MCF 10A (cell line): ENCODE data around the gene ZBTB21. TPM values are rescaled to one million over a fixed set of nuclear protein-coding genes. Genes with fewer than 3 reads are reported as not detected.
A peak's percentile ranks its signal among the peaks of the same experiment; 100 is the strongest.

Source experiments
- BruUV-seq: library from RNA; stranded (reverse); fragments of 400-500 nt; replicated peaks from 2 replicates; lab custom pipeline; 2021; lab: Mats Ljungman, UMichigan
- CTCF ChIA-PET: fragments of 300-600 bp; sonication (Branson Sonifier 250); formaldehyde crosslinking; extraction: SDS; loops from one replicate; lab custom pipeline; 2021; ENCODE audit warnings: antibody characterized with exemption, inconsistent platforms; lab: Yijun Ruan, JAX
- POLR2A ChIA-PET: fragments of 300-600, 350-650 bp; sonication (Branson Sonifier 250); formaldehyde crosslinking; extraction: SDS; loops from one replicate; lab custom pipeline; 2020; ENCODE audit warnings: antibody characterized with exemption, inconsistent platforms; lab: Yijun Ruan, JAX
- DNase-seq: peaks from one replicate; pipeline ENCODE4 v3.0.0-alpha.2; 2018; ENCODE audit not compliant: unreplicated experiment
- H3K27ac Mint-ChIP-seq: one replicate; pipeline ENCODE4 v1.8.0; 2022; ENCODE audit warnings: mild to moderate bottlenecking, low read depth, mixed read lengths; ENCODE audit not compliant: unreplicated experiment
- H3K27me3 Mint-ChIP-seq: one replicate; pipeline ENCODE4 v1.8.0; 2022; ENCODE audit warnings: mixed read lengths; ENCODE audit not compliant: insufficient read depth, unreplicated experiment
- H3K36me3 Mint-ChIP-seq: one replicate; pipeline ENCODE4 v1.8.0; 2022; ENCODE audit warnings: mild to moderate bottlenecking, moderate library complexity, mixed read lengths; ENCODE audit not compliant: insufficient read depth, unreplicated experiment
- H3K4me1 Mint-ChIP-seq: one replicate; pipeline ENCODE4 v1.8.0; 2022; ENCODE audit warnings: mixed read lengths; ENCODE audit not compliant: insufficient read depth, unreplicated experiment
- H3K4me3 Mint-ChIP-seq: one replicate; pipeline ENCODE4 v1.8.0; 2022; ENCODE audit warnings: mild to moderate bottlenecking, moderate library complexity, mixed read lengths; ENCODE audit not compliant: unreplicated experiment
- H3K9me3 Mint-ChIP-seq: one replicate; pipeline ENCODE4 v1.8.0; 2022; ENCODE audit warnings: mixed read lengths; ENCODE audit not compliant: unreplicated experiment
- intact Hi-C: fragments of 100-400 bp; cut with micrococcal nuclease; formaldehyde crosslinking; loops from 2 replicates; pipeline ENCODE4 v1.14.1; 2022
- total RNA-seq: library from RNA; stranded (reverse); gene quantifications from 2 replicates; pipeline ENCODE4 v1.2.3, GENCODE V29; 2022
- TF ChIP-seq, protein P1 (sequence below): fragments of 200-600 bp; IDR thresholded peaks from one replicate; pipeline ENCODE4 v1.8.0; 2022; ENCODE audit warnings: antibody characterized with exemption, mild to moderate bottlenecking; ENCODE audit not compliant: unreplicated experiment

The ZBTB21 gene
- total RNA-seq, 1 experiment from 2014 or later = 27.3 TPM

DNA sequence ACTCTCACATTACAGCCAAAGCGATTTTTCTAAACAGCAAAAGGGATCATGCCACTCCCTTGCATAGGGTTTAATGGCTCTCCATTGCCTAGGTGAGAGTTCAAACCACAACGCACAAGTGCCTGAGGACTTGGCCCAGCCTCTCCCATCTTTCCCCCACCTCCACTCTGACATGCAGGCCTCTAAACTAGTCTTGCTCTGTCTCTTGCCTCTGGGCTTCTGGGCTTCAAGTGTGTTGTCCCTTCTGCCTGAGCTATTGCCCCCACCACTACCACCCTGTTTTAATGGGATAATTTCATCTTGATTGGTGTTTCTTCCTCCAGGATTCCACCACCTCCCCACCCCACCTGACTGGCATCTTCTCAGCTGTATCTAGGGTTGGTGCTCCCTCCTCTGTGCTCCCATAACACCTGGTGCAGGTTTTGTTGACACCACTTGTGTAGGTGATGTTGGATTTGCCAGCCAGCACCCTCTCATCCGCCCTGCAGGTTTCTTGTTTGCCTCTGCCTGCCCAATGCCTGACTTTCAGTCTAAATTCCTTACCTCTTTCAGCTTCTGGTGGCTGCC lies 2.7 kb upstream of the ZBTB21 start:
- peak overlapping the region; percentile 56 for H3K4me3 Mint-ChIP-seq
- no peaks in the 10 kb centered on the region for H3K27me3 Mint-ChIP-seq
- H3K36me3 Mint-ChIP-seq = no peaks in the 10 kb centered on the region
- BruUV-seq = no TSS peak
- TF ChIP-seq, protein P1, sequence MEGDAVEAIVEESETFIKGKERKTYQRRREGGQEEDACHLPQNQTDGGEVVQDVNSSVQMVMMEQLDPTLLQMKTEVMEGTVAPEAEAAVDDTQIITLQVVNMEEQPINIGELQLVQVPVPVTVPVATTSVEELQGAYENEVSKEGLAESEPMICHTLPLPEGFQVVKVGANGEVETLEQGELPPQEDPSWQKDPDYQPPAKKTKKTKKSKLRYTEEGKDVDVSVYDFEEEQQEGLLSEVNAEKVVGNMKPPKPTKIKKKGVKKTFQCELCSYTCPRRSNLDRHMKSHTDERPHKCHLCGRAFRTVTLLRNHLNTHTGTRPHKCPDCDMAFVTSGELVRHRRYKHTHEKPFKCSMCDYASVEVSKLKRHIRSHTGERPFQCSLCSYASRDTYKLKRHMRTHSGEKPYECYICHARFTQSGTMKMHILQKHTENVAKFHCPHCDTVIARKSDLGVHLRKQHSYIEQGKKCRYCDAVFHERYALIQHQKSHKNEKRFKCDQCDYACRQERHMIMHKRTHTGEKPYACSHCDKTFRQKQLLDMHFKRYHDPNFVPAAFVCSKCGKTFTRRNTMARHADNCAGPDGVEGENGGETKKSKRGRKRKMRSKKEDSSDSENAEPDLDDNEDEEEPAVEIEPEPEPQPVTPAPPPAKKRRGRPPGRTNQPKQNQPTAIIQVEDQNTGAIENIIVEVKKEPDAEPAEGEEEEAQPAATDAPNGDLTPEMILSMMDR = no peak
- H3K4me1 Mint-ChIP-seq = peaks cover 11% of the 10 kb centered on the region
- intact Hi-C loops = loop anchor here (5.0 kb wide), 1 partner anchor 136 kb away; the partner anchor contains the start of gene PRDM15
- DNase-seq = no peak
- no peak overlapping the region for H3K27ac Mint-ChIP-seq
- CTCF ChIA-PET = interaction anchor here (0.5 to 1.4 kb wide), 4 partner anchors 16 to 560 kb away, joined by 4 to 5 read pairs (median 4); no protein-coding TSS in a partner anchor
- H3K9me3 Mint-ChIP-seq = peaks cover 8% of the 10 kb centered on the region
- POLR2A ChIA-PET = no interaction called here

DNA sequence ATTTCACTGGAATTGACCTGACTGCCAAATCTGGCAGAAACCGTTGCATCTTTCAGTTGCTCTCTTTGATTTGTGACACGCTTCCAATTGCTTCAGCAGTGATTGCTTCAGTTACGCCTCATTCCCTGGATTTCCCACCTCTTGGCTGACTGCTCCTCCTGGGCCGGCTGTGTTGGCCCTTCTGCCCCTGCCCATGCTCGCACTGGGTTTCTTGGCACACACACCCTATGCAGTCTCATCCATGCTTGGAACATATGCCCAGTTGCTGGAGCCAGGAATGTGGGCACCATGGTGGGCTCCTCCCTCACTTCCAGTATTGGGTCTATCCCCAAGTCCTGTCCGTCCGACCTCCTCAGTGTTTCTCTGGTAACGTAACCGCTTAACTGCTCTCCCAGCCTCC lies 2.2 kb upstream of the ZBTB21 start:
- H3K4me1 Mint-ChIP-seq = peaks cover 15% of the 10 kb centered on the region
- no peak for DNase-seq
- TF ChIP-seq, protein P1 = no peak
- no peaks in the 10 kb centered on the region for H3K27me3 Mint-ChIP-seq
- no peak overlapping the region for H3K27ac Mint-ChIP-seq
- H3K9me3 Mint-ChIP-seq = peaks cover 8% of the 10 kb centered on the region
- CTCF ChIA-PET = interaction anchor here (0.5 to 1.4 kb wide), 5 partner anchors 16 to 560 kb away, joined by 4 to 5 read pairs (median 5); no protein-coding TSS in a partner anchor
- POLR2A ChIA-PET = interaction anchor here (1.6 kb wide), 1 partner anchor 27 kb away, joined by 3 read pairs; no protein-coding TSS in a partner anchor
- peak overlapping the region; percentile 56 for H3K4me3 Mint-ChIP-seq
- intact Hi-C loops = loop anchor here (5.0 kb wide), 1 partner anchor 135 kb away; the partner anchor contains the start of gene PRDM15
- no TSS peak for BruUV-seq
- no peaks in the 10 kb centered on the region for H3K36me3 Mint-ChIP-seq

DNA sequence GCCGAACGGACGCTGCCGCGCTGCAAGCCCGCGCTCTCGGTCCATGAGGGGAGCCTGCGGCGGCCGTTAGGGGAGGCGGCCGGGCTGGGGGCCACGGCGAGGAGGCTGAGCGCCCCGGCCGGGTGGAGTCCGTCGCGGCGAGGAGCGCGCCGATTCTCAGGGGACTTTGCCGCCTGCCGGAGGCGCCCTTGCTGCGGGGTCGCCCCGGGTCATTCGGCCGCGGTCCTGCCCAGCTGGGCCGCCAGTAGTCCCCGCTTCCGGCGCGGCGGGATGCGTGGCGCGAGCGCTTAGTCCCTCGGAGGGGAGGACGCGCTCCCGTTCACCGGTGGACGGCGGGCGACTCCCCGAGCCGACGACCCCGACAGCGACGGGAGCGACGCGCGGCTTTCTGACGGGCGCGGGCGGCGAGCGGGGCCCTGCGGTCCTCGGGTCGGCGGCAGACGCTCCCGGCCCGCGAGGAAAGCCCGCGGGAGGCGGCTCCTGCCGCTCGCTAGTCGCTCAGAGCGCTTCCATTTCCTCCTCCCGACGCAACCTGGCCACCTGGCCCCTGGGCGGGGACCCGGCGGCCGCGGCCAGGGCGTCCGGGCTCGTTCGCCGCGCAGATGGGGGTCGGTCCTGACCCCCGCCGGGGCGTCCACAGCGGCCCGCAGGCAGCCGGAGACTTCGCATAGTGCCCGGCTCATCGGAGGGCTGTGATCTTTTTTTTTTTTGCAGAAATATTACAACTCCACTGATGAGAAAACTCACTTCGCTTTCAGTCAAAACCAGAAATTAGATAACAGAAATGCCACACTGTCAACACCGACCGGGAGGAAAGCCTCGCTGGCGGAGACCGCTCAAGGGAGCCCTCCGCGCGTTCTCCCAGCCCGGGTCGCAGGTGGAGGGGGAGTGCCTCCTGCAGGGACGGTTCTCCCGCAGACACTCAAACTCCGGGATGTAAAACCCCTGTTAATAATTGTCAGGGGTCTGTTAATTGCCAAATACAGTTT lies 641 bp upstream of the ZBTB21 start:
- POLR2A ChIA-PET = interaction anchor here (0.9 to 1.9 kb wide), 11 partner anchors 10 to 395 kb away, joined by 3 to 10 read pairs (median 4); partner anchors contain the start of gene PRDM15
- peak overlapping the region; percentile 95 for H3K27ac Mint-ChIP-seq
- H3K27me3 Mint-ChIP-seq = no peaks in the 10 kb centered on the region
- CTCF ChIA-PET = interaction anchor here (0.6 to 6.4 kb wide), 5 partner anchors 93 to 133 kb away, joined by 3 to 24 read pairs (median 5); no protein-coding TSS in a partner anchor
- H3K9me3 Mint-ChIP-seq = peaks cover 8% of the 10 kb centered on the region
- no peaks in the 10 kb centered on the region for H3K36me3 Mint-ChIP-seq
- H3K4me3 Mint-ChIP-seq = peak overlapping the region; percentile 78
- intact Hi-C loops = loop anchor here (5.0 kb wide), 1 partner anchor 134 kb away; the partner anchor contains the start of gene PRDM15
- TF ChIP-seq, protein P1 = no peak
- no TSS peak for BruUV-seq
- DNase-seq = peak; percentile 5
- peaks cover 18% of the 10 kb centered on the region for H3K4me1 Mint-ChIP-seq
